Measurements from ENCODE around the gene CHRNA7.

Gene CHRNA7

DNA sequence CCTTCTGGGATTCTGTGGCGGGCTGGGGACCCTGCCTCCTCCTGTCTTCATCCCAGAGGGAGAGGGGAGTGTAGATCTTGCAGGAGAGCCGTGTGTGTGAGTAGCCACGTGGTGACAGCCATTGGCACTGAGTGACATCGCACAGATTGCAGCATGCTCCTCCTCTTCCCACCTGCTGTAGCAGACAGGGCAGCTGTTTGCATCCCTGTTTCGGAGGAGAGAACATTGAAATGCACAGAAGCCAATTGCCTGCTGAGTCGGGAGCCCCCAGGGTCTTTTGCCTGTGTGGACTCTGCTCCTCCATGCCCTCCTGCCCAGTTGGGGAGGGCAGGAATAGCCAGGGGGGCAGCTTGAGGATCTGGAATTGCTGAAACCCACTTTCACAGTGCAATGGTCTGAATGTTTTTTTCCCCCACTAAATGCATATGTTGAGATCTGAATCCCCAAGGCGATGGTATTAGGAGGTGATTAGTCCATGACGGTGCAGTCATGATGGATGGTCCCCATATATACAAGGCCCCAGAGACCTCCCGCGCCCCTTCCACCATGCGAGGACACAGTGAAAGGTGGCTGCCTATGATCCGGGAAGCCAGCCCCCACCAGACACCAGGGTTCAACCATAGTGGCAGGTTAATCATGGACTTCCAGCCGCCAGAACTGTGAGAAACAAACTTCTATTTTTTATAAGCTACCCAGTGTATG is 66.8 kb downstream of the CHRNA7 start:
- no peak for DNase-seq (ENCODE audit: low read depth, low spot score)
- Histone ChIP-seq H3K36me3 (ENCODE audit: insufficient read depth, low read length) (no peaks in the 10 kb centered on the region), H3K9me3 (ENCODE audit: low read depth, low read length) (no peaks in the 10 kb centered on the region), H3K27ac (no peak overlapping the region), H3K9ac (ENCODE audit: insufficient read length) (no peak overlapping the region), H3K4me3 (no peak overlapping the region)
- TF ChIP-seq FOXP2 (optimal IDR thresholded peaks at IDR 0.05; ENCODE audit: control extremely low read depth, extremely low read length, insufficient read depth): no peak
- no peak for TF ChIP-seq POLR2AphosphoS5 (IDR thresholded peaks at IDR 0.05; ENCODE audit: borderline replicate concordance, low read depth, low read length)
- TF ChIP-seq EZH2 (IDR thresholded peaks at IDR 0.05): no peak

DNA sequence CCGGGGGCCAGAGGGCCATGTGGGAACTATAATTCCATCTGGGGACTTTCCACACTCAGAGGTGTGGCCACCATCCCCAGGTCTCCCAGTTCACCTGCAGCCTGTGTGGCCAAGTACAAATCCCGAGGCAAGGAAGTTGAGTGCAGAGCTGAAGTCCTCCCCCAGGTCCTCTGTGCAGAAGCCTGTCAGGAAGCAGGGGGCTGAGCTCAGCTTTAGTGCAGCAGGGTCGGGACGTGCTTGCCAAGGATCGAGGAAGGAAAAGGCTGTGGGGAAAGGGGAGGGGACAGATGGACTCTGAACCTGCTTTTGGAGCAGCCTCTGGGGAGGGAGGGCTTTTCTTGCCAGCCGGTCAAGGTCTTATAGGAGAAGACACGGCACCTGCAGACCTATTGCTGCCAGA is 67.7 kb downstream of the CHRNA7 start:
- Histone ChIP-seq H3K9ac (ENCODE audit: insufficient read length) (no peak overlapping the region), H3K27ac (no peak overlapping the region), H3K4me3 (no peak overlapping the region), H3K36me3 (ENCODE audit: insufficient read depth, low read length) (no peaks in the 10 kb centered on the region), H3K9me3 (ENCODE audit: low read depth, low read length) (no peaks in the 10 kb centered on the region)
- TF ChIP-seq POLR2AphosphoS5 (IDR thresholded peaks at IDR 0.05; ENCODE audit: borderline replicate concordance, low read depth, low read length): no peak
- no peak for TF ChIP-seq FOXP2 (optimal IDR thresholded peaks at IDR 0.05; ENCODE audit: control extremely low read depth, extremely low read length, insufficient read depth)
- no peak for TF ChIP-seq EZH2 (IDR thresholded peaks at IDR 0.05)
- no peak for DNase-seq (ENCODE audit: low read depth, low spot score)

DNA sequence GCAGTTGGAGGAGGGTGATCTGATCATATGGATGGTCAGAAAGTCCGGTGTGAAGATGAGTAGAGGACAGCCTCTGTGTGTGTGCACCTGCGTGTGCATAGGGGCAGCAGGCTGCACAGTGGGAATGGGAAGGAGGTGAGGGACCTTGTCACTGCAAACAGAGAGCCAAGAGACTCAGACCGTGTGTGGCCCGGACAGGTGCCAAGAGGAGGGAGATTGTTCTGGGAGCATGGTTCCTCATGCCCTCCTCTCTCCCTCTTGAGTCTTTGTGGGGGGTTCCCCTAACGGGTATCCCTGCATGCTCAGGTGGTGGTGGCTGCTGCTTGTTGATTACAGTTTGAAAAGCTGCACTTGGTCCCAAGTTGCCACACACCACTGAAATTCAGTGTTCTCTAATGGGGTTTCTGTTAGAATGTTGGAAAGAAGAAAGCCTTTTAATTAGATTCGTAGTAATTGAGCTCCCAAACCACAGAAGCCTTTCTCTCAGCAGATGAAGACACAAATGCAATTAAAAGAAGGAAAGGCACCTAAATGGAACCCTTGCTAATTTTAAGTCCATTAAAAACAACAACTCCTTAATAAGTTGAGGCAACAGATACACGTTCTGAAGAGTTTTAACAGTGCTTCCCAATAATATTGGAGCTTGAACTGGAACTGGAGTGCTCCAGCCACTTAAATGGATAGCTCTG is 68.9 kb downstream of the CHRNA7 start:
- Histone ChIP-seq H3K36me3 (ENCODE audit: insufficient read depth, low read length) (no peaks in the 10 kb centered on the region), H3K27ac (no peak overlapping the region), H3K9ac (ENCODE audit: insufficient read length) (no peak overlapping the region), H3K4me3 (no peak overlapping the region), H3K9me3 (ENCODE audit: low read depth, low read length) (no peaks in the 10 kb centered on the region)
- TF ChIP-seq EZH2 (IDR thresholded peaks at IDR 0.05) (no peak), POLR2AphosphoS5 (IDR thresholded peaks at IDR 0.05; ENCODE audit: borderline replicate concordance, low read depth, low read length) (no peak), FOXP2 (optimal IDR thresholded peaks at IDR 0.05; ENCODE audit: control extremely low read depth, extremely low read length, insufficient read depth) (no peak)
- DNase-seq (ENCODE audit: low read depth, low spot score): no peak

DNA sequence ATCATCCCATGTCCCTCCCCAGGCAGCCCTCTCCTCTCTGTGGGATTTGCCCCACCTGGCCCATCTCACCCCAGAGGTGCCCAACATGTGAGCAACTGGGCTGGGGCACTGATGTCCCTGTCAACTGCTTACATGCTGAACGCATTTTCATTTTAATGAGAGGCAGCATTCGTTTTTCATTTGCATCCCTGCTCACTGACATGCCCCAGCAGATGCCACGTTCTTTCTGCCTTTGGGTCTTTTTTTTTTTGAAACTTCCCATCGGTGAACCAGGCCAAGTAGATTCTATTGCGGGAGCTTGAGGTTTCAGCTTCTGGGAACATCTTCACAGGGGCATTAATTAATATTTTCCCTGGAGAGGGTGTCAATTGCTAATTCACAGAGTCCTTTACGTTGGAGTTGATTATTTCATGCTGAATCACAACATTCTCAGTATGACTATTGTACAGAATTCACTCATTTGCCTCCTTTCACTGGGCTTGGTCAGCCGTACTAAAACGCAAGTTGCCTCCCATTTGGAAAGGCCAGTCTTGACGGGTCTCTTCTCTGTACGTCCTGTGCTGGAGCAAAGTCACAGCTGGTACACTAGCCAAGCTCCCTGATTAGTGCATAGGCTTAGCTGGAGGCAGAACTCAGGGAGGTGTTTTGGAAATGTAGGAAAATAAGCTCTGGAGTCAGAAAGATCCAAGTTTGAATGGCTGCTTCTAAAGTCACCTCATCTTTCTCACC is 69.8 kb downstream of the CHRNA7 start:
- TF ChIP-seq POLR2AphosphoS5 (IDR thresholded peaks at IDR 0.05; ENCODE audit: borderline replicate concordance, low read depth, low read length): no peak
- TF ChIP-seq FOXP2 (optimal IDR thresholded peaks at IDR 0.05; ENCODE audit: control extremely low read depth, extremely low read length, insufficient read depth): no peak
- TF ChIP-seq EZH2 (IDR thresholded peaks at IDR 0.05): no peak
- Histone ChIP-seq H3K4me3 (no peak overlapping the region), H3K9ac (ENCODE audit: insufficient read length) (no peak overlapping the region), H3K36me3 (ENCODE audit: insufficient read depth, low read length) (no peaks in the 10 kb centered on the region), H3K27ac (no peak overlapping the region), H3K9me3 (ENCODE audit: low read depth, low read length) (no peaks in the 10 kb centered on the region)
- no peak for DNase-seq (ENCODE audit: low read depth, low spot score)

DNA sequence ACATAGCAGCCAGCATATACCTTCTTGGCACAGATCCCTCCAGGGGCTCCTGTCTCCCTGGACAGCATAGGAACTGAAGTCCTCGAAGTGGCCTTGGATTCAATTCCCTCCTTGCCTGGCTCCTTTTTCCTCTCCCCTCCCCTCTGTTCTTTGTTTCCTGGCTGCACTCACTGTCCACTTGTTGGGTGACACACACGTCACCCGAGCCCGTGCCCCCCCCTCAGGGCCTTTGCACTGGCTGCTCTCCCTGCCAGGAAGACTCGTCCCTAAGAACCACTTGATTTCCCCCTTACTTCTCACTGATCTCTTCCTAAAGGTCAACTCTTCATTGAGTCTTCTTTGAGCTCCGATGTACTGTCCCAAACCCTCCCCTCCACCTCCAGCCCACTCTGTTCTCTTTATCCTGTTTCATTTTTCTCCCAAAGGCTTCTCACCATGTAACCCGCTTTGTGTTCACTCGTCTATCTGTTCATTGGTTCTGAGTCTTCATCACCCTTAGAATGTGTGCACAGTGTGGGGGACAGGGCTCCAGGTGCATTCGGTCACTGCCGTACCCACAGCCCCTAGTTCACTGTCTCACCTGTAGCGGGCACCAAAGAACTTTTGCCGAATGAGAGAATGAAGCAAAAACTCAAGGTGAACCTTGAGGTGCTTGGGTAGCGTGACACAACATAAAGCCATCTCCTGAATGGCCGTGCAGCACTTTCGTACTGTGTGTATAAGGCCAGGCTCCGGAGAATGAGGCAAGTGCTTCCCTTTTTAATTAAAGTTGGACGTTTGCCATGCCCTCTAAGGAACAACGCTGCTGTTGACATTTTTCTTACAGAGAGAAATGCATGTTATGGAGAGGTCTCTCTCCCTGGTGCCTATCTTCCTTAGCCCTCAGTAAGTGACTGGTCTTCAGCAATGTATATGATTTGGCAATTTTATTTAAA is 74.0 kb downstream of the CHRNA7 start:
- H3K9ac ChIP-seq (ENCODE audit: insufficient read length): no peak overlapping the region
- TF ChIP-seq POLR2AphosphoS5 (IDR thresholded peaks at IDR 0.05; ENCODE audit: borderline replicate concordance, low read depth, low read length) (no peak), EZH2 (IDR thresholded peaks at IDR 0.05) (no peak), FOXP2 (optimal IDR thresholded peaks at IDR 0.05; ENCODE audit: control extremely low read depth, extremely low read length, insufficient read depth) (no peak)
- H3K27ac ChIP-seq: no peak overlapping the region
- no peaks in the 10 kb centered on the region for H3K9me3 ChIP-seq (ENCODE audit: low read depth, low read length)
- H3K4me3 ChIP-seq: no peak overlapping the region
- DNase-seq (ENCODE audit: low read depth, low spot score): no peak
- H3K36me3 ChIP-seq (ENCODE audit: insufficient read depth, low read length): no peaks in the 10 kb centered on the region

DNA sequence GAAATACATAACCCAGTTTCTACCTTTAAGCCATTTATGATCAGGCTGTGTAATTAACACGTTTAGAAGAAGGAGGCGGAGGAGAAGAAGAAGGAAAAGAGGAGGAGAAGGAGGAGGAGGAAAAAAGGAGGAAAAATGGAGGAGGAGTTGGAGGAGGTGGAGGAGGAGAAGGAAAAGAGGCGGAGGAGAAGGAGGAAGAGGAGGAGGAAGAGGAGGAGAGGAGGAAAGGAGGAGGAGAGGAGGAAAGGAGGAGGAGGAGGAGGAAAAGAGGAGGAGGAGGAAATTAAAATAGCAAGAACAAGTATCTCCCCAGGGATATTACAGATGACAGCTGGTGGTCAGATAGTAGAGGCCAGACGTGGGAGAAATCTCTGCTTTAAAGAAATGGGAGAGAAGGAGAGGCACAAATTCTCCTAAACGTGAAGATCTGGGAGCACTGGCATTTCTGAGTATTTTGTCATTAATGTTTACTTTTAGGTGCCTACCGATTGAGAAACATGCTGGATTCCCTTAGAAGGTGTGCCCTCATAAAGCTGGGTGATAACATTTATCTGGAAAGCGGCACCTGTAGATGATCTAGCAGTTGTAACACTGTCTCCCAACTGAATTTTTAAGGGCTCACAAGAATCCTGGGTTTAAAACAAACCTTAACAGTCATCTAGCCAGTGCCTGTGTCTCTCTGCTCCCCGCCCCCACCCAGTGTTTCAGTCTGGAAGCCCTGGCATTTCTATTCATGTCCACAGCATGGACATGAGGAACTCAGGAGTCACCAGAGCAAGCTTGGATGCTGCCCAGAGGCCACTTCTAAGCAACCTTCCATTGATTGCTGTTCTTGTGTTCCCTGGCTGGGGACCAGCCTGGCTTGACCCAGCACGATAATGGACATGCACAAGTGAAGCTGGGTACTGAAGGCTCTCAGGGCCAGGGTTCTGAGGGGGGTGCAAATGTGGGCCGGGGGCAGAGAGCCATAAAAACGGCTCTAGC is 75.2 kb downstream of the CHRNA7 start:
- TF ChIP-seq FOXP2 (optimal IDR thresholded peaks at IDR 0.05; ENCODE audit: control extremely low read depth, extremely low read length, insufficient read depth): no peak
- no peak for TF ChIP-seq POLR2AphosphoS5 (IDR thresholded peaks at IDR 0.05; ENCODE audit: borderline replicate concordance, low read depth, low read length)
- no peak for TF ChIP-seq EZH2 (IDR thresholded peaks at IDR 0.05)
- H3K36me3 ChIP-seq (ENCODE audit: insufficient read depth, low read length): no peaks in the 10 kb centered on the region

More for the DNA sequence above, 75.2 kb downstream of the CHRNA7 start:
- no peaks in the 10 kb centered on the region for H3K9me3 ChIP-seq (ENCODE audit: low read depth, low read length)
- H3K9ac ChIP-seq (ENCODE audit: insufficient read length): no peak overlapping the region
- no peak overlapping the region for H3K27ac ChIP-seq
- no peak for DNase-seq (ENCODE audit: low read depth, low spot score)
- H3K4me3 ChIP-seq: no peak overlapping the region

Data from SK-N-MC (cell line).